SKM-1 treated with dmso at 0.1 percent for 144 hours (cell line): ENCODE data around the gene C10orf67.

Experiments
- DNase-seq: peaks from one replicate; lab custom pipeline; 2025; ENCODE audit not compliant: unreplicated experiment; lab: John Stamatoyannopoulos, UW

The C10orf67 gene

GRCh38 chr10:23174074-23174976 lies 170.3 kb downstream of the C10orf67 start:
- DNase-seq, result no peak

- DNase-seq, result no peak
Measured at GRCh38 chr10:23173214-23174073, 171.2 kb downstream of the C10orf67 start.

GRCh38 chr10:23172429-23173213 lies 172.0 kb downstream of the C10orf67 start:
- no peak for DNase-seq

GRCh38 chr10:23171232-23171876 lies 173.2 kb downstream of the C10orf67 start:
- DNase-seq, result no peak

- peak; percentile 15 for DNase-seq
Measured at GRCh38 chr10:23158370-23158769, 186.2 kb downstream of the C10orf67 start.

- peak; percentile 1 for DNase-seq
Measured at GRCh38 chr10:23157691-23158369, 186.8 kb downstream of the C10orf67 start.

- DNase-seq, result no peak
Measured at GRCh38 chr10:23157239-23157681, 187.3 kb downstream of the C10orf67 start.

GRCh38 chr10:23156447-23157150 lies 188.0 kb downstream of the C10orf67 start:
- no peak for DNase-seq

- peak; percentile 24 for DNase-seq
Measured at GRCh38 chr10:23155169-23155568, 189.4 kb downstream of the C10orf67 start.
